ENCODE results near the gene INSRR. TPM values are rescaled to one million over a fixed set of nuclear protein-coding genes. Genes with fewer than 3 reads are reported as not detected.

The INSRR gene
- total and polyA plus RNA-seq, 9 donors: 0.02 to 0.15 TPM; not detected in 7

DNA sequence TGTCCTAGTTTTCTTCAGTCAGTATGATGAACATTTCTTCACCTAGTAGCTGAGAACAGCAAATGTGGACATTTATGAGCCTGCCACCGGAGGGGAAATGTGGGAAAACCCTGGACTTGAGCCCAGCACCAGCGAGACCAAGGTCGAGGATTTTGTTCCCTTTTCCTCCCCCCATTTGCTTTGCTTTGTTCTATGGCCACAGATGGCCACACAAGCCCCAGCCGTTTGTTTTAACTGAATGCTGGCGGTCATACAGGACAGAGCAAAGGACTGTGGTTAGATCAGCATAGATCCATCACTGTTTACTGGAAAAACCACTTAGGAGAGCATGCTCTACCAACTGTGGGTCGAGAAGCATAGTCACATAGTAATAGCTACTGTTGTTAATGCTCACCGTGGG is 63.1 kb downstream of the INSRR start:
- Histone ChIP-seq H3K36me3 (peaks cover 5% of the 10 kb centered on the region), H3K27ac (no peak overlapping the region), H3K9me3 (no peaks in the 10 kb centered on the region), H3K4me3 (no peak overlapping the region), H3K4me1 (ENCODE audit: insufficient read depth) (no peaks in the 10 kb centered on the region), H3K27me3 (no peaks in the 10 kb centered on the region)
- 18 to 26% (median 23%) methylated on average over 7 of the region's 7 CpGs for WGBS, 3 donors
- no peak for DNase-seq
- intact Hi-C loops (cut with DNase I): loop anchor here in 1 of 4 donors (10.0 kb wide), 1 partner anchor 59 kb away; the partner anchor contains the start of gene INSRR
- TF ChIP-seq CTCF (IDR thresholded peaks at IDR 0.05) (no peak), EP300 (IDR thresholded peaks at IDR 0.05) (no peak), POLR2A (IDR thresholded peaks at IDR 0.05) (no peak)

DNA sequence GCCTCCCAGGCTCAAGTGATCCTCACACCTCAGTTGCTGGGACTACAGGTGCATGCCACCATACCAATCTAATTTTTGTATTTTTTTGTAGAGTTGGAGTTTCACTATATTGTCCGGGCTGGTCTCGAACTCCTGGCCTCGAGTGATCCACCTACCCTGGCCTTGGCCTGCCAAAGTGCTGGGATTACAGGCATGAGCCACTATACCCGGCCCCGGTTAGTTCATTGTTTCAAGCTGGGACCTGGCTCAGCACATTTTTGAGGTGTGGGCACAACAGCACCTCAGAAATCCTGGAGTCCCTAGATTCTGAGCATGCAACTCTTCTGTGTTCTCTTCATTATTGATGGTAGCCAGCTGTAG is 63.6 kb downstream of the INSRR start:
- H3K36me3 ChIP-seq: peaks cover 5% of the 10 kb centered on the region
- H3K4me1 ChIP-seq (ENCODE audit: insufficient read depth): no peaks in the 10 kb centered on the region
- intact Hi-C loops (cut with DNase I): loop anchor here in 1 of 4 donors (10.0 kb wide), 1 partner anchor 59 kb away; the partner anchor contains the start of gene INSRR
- TF ChIP-seq POLR2A (IDR thresholded peaks at IDR 0.05): no peak
- TF ChIP-seq CTCF (IDR thresholded peaks at IDR 0.05): no peak
- TF ChIP-seq EP300 (IDR thresholded peaks at IDR 0.05): no peak
- H3K27ac ChIP-seq: no peak overlapping the region
- WGBS, 3 donors: 80 to 92% (median 83%) methylated on average over 5 of the region's 5 CpGs
- no peaks in the 10 kb centered on the region for H3K27me3 ChIP-seq
- DNase-seq: no peak
- H3K4me3 ChIP-seq: no peak overlapping the region
- H3K9me3 ChIP-seq: no peaks in the 10 kb centered on the region

GRCh38 chr1:156794506-156795373 is 64.2 kb downstream of the INSRR start:
- intact Hi-C loops (cut with DNase I): loop anchor here in 1 of 4 donors (10.0 kb wide), 1 partner anchor 60 kb away; the partner anchor contains the start of gene INSRR
- no peak overlapping the region for H3K4me3 ChIP-seq
- H3K27me3 ChIP-seq: no peaks in the 10 kb centered on the region
- no peak overlapping the region for H3K27ac ChIP-seq
- DNase-seq: no peak
- peaks cover 5% of the 10 kb centered on the region for H3K36me3 ChIP-seq
- TF ChIP-seq EP300 (IDR thresholded peaks at IDR 0.05): no peak
- no peak for TF ChIP-seq POLR2A (IDR thresholded peaks at IDR 0.05)
- TF ChIP-seq CTCF (IDR thresholded peaks at IDR 0.05): no peak
- H3K9me3 ChIP-seq: no peaks in the 10 kb centered on the region
- 64 to 77% (median 77%) methylated on average over 7 of the region's 7 CpGs for WGBS, 3 donors
- H3K4me1 ChIP-seq (ENCODE audit: insufficient read depth): no peaks in the 10 kb centered on the region

Other genes with a start within 250 kb of the INSRR start
- 1 to 10 TPM in 5 of 7 donors, under 1 TPM in 2; 0.30 to 1.9 (median 1.2) TPM for gene HAPLN2, start 239.7 kb downstream of the INSRR start, total RNA-seq
- gene HAPLN2, start 239.7 kb downstream of the INSRR start, polyA plus RNA-seq: 1 to 10 TPM in 1 of 2 donors, not detected in 1; 1.1 TPM
- gene BCAN, start 217.0 kb downstream of the INSRR start, total RNA-seq: 1 to 10 TPM in 2 of 7 donors, under 1 TPM in 2, not detected in 3; 0.20 to 2.2 (median 1.0) TPM
- under 1 TPM; 0.11 to 0.43 TPM for gene BCAN, start 217.0 kb downstream of the INSRR start, polyA plus RNA-seq
- gene NES, start 181.7 kb downstream of the INSRR start, total RNA-seq: 10 to 100 TPM in 3 of 7 donors, 1 to 10 TPM in 4; 3.5 to 32.9 (median 9.8) TPM
- 10 to 100 TPM; 13.5 to 31.7 TPM for gene NES, start 181.7 kb downstream of the INSRR start, polyA plus RNA-seq
- gene CRABP2, start 153.5 kb downstream of the INSRR start, total RNA-seq: 10 to 100 TPM in 3 of 7 donors, 1 to 10 TPM in 4; 1.8 to 31.5 (median 5.5) TPM
- gene CRABP2, start 153.5 kb downstream of the INSRR start, polyA plus RNA-seq: 10 to 100 TPM in 1 of 2 donors, 1 to 10 TPM in 1; 1.4 to 22.9 TPM
- gene METTL25B, start 130.6 kb downstream of the INSRR start, total RNA-seq: 10 to 100 TPM; 22.4 to 39.6 (median 33.2) TPM
- gene METTL25B, start 130.6 kb downstream of the INSRR start, polyA plus RNA-seq: 10 to 100 TPM; 18.1 to 33.2 TPM
- 10 to 100 TPM; 11.7 to 33.8 (median 26.1) TPM for gene ISG20L2, start 130.4 kb downstream of the INSRR start, total RNA-seq
- 10 to 100 TPM; 13.6 to 58.7 TPM for gene ISG20L2, start 130.4 kb downstream of the INSRR start, polyA plus RNA-seq
- gene MRPL24, start 118.0 kb downstream of the INSRR start, total RNA-seq: 10 to 100 TPM; 23.1 to 83.3 (median 61.8) TPM
- gene MRPL24, start 118.0 kb downstream of the INSRR start, polyA plus RNA-seq: 100 to 1,000 TPM in 1 of 2 donors, 10 to 100 TPM in 1; 71.3 to 173 TPM
- 100 to 1,000 TPM in 6 of 7 donors, 10 to 100 TPM in 1; 81.1 to 175 (median 146) TPM for gene HDGF, start 107.4 kb downstream of the INSRR start, total RNA-seq
- 100 to 1,000 TPM; 104 to 184 TPM for gene HDGF, start 107.4 kb downstream of the INSRR start, polyA plus RNA-seq
- 10 to 100 TPM; 24.7 to 65.2 (median 50.9) TPM for gene PRCC, start 91.6 kb downstream of the INSRR start, total RNA-seq
- 10 to 100 TPM; 38.6 to 72.5 TPM for gene PRCC, start 91.6 kb downstream of the INSRR start, polyA plus RNA-seq
- 1 to 10 TPM in 4 of 7 donors, under 1 TPM in 3; 0.40 to 2.8 (median 1.4) TPM for gene SH2D2A, start 42.3 kb downstream of the INSRR start, total RNA-seq
- gene SH2D2A, start 42.3 kb downstream of the INSRR start, polyA plus RNA-seq: under 1 TPM; 0.19 to 0.65 TPM
- under 1 TPM in 4 of 7 donors, not detected in 3; 0.34 to 0.92 (median 0.41) TPM for gene NTRK1, start 1.7 kb upstream of the INSRR start, total RNA-seq
- under 1 TPM in 1 of 2 donors, not detected in 1; 0.11 TPM for gene NTRK1, start 1.7 kb upstream of the INSRR start, polyA plus RNA-seq
- 10 to 100 TPM in 5 of 7 donors, 1 to 10 TPM in 2; 4.3 to 20.2 (median 12.3) TPM for gene PEAR1, start 34.6 kb upstream of the INSRR start, total RNA-seq
- gene PEAR1, start 34.6 kb upstream of the INSRR start, polyA plus RNA-seq: 10 to 100 TPM; 13.7 to 21.2 TPM
- gene LRRC71, start 61.5 kb upstream of the INSRR start, total RNA-seq: 10 to 100 TPM in 1 of 7 donors, 1 to 10 TPM in 2, under 1 TPM in 2, not detected in 2; 0.36 to 11.1 (median 1.1) TPM
- gene LRRC71, start 61.5 kb upstream of the INSRR start, polyA plus RNA-seq: under 1 TPM in 1 of 2 donors, not detected in 1; 0.07 TPM
- gene ARHGEF11, start 186.6 kb upstream of the INSRR start, total RNA-seq: 10 to 100 TPM; 17.3 to 43.9 (median 29.7) TPM
- 10 to 100 TPM; 14.3 to 19.0 TPM for gene ARHGEF11, start 186.6 kb upstream of the INSRR start, polyA plus RNA-seq
- not detected for gene ETV3L, start 240.7 kb upstream of the INSRR start, total RNA-seq
- not detected for gene ETV3L, start 240.7 kb upstream of the INSRR start, polyA plus RNA-seq

All from ovary (tissue), 9 donors.